Measurements from ENCODE around the gene TUBA8. TPM values are rescaled to one million over a fixed set of nuclear protein-coding genes. Genes with fewer than 3 reads are reported as not detected.
"Not testable (repeated sequence)": the region's sequence is repeated elsewhere in the genome, so short reads cannot be mapped to it uniquely, and the experiment has no call there.

Gene TUBA8
- polyA plus RNA-seq (2013, experiment 1 of 2; ENCODE audit: insufficient read length), result 0.79 TPM
- 1.6 TPM for polyA plus RNA-seq (2013, experiment 2 of 2; ENCODE audit: insufficient read length)

DNA sequence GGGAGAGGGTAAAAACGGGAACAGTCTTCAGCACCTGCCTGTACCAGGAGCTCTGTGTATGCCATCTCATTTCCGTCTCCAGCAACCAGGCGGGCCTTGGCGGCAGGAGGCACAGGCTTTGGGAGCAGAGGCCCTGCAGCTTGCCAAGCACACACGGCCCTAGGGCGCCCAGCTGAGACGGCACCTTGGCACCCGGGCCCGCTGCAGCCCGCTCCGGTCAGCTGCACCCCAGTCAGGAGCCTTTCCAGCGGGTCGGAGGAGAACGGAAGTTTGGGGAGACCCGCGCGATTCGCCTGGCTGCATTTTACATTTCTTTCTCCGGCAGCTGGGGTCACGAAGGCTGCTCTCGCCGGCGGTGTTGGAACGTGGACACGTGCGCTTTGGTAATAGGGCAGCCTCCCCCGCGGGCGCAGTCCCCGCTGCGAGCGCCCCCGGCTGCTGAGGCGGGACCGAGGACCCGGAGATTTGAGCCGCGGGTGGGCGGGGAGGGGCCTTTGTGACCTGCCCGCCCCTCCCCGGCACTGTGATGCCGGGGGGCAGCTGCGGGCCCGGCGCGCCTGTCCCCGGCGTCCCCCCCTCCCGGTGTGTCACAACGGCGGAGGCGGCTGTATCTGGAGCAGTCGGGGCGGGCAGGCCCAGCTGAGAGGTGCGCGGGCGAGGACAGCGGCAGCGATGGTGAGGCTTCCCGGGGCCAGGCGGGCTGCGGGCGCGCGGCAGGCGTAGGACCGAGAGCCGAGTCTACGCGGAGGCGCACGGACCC, at the start of gene TUBA8:
Gene TUBA8, plus strand, starts transcription at position 616 of the 760 bp plus-strand sequence. Its CDS starts 57 bp downstream, at position 673.
- peak; percentile 21 for DNase-seq

DNA sequence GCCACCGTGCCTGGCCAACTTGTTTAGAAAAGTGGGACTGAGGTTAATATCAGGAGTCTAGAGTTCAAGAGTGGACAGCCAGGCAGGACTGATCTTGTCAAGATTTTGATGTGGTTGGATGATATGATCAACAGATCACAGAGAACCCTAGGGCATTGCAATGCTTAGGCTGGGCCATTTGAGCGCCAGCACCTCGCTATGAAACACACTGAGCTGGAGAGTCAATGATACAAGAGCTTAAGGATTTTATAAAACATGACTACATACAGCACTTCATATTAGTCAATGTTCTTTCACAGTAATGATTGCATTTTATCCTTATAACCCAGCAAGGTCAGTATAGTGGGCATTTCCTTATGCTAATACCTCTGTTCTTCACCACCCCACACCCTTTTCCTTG, 48.2 kb upstream of the TUBA8 start:
- no peak for DNase-seq

DNA sequence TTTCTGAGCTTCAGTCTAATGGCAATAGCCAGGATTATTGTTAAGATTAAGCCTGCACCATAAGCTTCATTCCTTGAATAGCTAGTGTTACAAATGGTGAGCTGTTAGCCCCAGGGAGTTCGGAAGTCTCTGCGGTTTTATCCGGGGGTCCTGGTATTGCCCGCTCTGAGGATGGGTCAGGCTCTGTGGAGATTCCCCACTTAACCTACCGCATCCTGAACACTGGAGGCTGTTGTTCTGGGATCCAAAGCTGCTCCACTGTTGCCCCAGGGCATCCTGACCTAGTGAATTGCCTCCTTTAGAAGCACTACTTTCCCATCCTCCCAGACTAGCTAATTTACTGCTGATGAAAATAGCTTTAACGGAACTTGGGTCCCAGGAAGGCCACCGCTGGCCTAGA, 47.3 kb upstream of the TUBA8 start:
- peak; percentile 73 for DNase-seq

DNA sequence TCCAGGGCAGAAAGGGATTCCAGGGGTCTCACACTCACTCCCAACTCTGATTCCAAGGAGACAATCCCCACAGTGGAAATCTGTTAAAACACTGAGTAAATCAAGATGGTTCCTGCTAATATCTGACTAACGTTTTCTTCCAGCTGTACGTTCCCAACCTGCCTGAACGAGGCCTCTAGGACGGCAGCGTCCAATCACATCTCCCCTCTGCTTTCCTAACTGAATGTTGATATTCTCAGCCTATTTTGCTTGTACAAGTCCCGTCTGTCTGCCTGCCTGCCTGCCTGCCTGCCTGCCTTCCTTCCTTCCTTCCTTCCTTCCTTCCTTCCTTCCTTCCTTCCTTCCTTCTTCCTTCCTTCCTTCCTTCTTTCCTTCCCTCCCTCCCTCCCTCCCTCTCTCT, 46.9 kb upstream of the TUBA8 start:
- DNase-seq, result not testable (repeated sequence)

DNA sequence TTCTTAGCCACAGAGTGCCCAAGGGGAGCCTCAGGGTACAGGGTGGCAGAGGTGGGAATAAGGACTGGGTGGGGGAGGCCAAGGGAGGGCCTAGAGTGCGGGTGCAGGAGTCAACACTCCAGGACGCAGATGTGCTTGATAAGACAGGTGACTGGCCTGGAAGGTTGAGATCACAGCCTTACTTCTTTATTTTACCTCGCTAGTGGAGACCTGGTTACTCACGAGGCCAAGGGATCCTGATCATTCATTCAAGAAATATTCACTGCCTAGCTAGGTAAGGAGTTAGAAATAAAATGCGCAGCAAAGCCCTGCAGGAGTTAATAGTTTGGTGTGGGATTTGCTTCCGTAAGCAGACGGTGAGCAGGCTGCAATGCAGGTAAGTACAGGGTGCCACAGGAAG, 46.0 kb upstream of the TUBA8 start:
- DNase-seq, result no peak

DNA sequence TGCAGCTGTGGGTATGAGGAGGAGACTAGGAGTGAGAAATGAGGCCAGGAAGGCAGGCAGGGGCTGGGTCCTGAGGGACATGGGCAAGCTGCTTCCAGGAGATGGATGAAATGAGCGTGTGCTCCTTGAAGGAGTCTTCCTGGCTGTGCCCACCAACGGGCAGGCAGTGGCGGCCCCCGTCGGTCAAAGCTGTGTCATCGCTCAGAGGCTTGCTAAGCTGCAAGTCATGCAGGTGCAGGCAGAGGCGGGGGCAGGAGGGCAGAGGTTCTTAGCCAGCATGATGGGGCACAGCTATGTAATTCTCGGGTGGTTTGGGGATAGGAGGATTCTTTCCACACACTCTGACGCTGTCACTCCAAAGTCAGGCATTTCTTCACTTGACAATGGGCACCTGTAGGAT, 45.4 kb upstream of the TUBA8 start:
- no peak for DNase-seq

DNA sequence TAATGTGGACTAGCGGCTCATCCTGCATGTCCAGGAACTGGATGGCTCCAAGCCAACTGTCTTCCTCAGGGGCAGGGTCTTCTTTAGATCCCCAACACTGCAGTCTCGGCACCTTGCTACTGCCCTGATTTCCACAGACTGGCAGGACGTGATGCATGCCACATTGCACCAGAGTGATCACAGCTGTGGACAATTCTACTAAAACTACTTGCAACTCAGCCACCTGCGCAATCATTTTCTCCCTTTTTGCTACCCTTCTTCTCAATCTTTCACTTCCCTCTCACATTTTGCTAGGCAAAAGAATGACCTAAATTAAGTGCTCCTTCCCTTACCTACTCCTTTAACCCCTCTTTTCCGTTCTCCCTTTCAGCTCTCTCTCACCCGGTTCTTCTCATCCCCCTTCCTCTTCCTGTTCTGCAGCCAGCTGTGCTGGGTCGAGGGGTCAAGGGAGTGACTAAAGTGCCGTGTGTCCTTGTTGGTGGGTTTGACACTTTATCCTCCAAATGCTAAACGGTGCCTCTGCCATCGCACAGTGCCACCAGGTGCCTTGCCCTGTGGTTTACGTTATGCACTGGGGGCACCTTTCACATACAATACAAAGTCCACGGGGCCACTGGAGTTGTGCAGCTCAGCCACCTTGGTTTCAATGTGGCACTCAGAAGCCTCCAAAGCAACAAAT, 44.3 kb upstream of the TUBA8 start:
- no peak for DNase-seq

DNA sequence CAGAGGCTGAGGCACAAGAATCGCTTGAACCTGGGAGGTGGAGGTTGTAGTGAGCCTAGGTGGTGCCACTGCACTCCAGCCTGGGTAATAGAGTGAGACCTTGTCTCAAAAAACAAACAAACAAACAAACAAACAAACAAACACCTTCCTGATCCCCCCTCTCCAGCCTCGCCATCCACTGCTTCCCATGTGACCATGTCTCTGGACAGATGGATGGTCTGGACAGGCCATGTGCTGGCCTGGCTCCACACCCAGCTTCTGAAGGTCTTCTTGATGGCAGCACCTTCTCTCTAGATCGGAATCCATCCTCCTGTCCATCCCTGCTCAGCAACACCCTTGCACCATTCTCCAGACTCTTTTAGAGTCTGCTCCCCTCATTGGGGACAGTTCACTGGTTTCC, 43.5 kb upstream of the TUBA8 start:
- no peak for DNase-seq

DNA sequence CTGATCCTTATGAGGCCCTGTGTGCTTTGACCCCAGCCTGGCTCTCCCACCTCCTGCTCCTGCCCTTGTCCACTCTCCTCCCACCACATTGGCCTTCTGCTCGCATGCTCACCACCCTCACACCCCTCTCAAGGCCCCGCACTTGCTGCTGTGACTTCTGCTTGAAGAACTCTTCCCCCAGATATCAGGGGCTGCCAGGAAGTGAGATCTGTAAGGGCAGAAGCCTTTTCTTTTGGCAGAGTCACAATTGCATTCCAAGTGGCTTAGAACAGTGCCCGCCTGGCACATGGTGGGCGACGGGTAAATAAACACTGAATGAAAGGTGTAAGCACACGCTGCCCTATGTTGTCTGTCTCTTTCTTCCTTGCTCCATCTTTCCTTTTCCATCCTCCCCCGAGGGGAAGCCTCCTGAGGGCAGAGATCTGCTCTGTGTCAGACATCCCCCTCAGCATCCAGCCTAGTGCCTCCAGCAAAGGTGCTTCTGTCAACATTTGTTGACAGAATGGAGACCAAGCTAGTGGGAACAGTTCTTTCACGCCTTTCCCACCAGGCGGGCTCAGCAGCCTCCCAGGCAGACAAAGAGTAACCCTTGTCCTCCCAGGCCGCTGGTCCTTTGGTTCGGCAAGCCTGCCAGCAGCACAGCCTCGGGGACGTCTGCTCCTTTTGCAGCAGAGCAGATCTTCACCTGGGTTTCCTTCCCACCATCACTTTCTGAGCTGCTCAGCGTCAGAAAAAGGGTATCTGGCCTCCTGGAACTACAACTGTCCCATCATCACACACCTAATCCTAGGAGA, 42.9 kb upstream of the TUBA8 start:
- peak; percentile 42 for DNase-seq

DNA sequence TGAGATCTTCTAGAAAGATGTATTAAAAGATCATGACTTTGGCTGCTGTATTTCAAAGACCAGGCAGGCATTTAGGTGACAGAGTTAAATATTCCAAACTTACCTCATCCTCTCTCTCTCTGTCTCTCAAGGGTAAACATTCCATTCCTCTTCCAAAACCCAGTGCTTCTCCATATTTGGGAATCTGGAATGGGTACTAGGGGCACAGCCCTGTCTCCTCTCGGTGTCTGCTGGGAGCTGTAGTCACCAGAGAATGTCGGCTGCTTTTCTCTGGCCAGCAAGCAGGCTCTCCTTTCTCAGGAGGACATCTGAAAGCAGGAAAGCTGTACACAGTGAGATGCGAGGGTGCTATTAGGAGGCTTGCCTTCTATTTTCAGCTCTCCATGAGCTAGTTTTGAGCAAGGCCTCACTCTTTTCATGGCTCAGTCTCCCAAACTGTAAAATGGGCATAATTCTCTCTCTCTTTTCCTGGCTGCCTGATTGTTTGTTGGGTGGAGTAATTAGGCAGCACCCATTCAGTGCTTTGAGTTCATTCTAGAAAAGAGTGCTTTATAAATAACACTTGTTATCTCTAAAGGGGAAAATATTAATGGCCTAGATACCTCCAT, 42.1 kb upstream of the TUBA8 start:
- peak; percentile 97 for DNase-seq

DNA sequence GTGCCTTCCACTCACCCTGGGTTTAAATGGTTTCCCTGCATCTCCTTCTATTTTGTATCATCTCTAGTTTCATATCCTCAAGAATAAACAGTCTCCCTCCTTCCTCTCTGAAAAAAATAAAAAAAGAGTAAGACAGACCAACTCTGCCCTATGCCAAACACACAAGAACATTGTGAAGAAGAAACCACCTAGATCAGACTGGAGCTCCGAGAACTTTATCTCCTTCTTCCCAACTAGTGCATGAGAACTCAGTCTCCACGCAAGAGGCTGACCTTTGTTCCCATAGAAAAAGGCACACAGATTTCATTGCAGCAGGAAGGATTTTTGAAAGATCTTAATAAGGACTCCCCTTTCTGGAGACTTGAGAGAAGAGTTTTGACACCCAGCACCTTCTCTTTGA, 41.6 kb upstream of the TUBA8 start:
- peak; percentile 10 for DNase-seq

DNA sequence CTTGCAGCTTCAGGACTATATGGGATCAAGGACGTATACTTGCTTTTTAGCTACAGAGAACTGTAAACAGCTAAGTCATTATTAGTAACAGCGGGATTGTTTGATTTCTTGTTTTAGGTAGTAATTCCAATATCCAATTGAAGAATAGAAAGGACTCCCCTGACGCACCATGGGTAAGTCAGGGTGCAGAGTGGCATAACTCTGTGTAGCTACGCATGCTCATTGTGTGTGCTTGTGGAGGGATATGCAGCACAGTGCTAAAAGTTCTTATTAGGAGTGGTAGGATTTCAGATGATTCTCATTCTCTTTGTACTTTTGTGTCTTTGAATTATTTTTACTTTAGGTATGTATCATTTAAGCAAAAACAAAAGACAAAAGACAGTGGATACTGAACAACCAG, 40.6 kb upstream of the TUBA8 start:
- no peak for DNase-seq

DNA sequence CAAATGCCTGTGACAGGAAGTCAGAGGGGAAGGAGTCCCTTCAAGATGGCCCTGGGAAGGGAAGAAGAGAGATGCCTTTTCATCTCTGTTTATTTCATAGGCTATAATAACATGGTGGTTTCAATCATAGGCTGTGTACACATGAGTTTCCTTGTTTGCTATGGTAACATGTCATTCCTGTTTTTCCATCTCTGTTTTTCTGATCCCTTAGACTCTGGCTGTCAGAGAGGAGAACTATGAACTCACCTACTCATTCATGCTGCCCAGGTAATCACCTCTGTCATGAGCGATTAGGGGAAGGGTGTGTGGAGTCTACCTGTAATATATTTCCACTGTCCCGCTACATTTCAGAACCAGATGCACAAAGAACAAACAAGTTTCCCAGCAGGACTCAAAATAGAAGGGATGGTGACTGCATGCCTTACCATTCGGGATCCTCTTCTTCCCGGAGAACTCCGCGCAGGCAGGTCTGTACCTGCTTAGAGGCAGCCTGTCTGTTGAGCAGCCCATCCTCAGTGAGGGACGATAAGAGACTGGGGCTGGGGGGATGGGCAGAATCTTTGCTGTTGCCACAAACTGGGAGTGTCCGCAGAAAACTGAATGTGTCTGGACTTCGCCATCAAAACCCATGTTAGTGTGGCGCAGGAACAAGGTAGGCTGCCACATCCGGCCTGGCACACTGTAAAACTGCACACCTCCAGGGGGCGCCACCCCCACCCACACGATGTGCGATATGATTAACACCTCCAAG, 39.9 kb upstream of the TUBA8 start:
- DNase-seq, result no peak

DNA sequence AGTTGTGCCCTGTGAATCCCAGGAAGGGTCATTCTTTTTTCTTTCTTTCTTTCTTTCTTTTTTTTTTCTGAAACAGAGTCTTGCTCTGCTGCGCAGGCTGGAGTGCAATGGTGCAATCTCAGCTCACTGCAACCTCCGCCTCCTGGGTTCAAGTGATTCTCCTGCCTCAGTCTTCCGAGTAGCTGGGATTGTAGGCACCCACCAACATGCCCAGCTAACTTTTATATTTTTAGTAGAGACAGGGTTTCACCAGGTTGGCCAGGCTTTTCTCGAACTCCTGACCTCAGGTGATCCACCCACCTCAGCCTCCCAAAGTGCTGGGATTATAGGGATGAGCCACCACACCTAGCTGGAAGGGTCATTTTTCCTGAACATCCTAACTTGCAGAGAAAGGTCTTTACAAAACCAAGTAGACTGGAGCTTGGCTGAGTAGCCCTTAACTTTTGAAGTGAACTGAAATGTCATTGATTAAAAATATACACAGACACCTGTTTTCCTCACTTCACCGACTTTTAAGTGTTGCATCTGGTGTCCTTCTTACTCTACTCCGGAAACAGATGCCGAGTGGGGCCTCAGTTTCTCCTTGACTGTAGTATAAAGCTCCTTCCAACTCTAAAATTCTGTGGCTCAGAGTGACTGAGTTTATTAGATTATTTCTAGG, 39.2 kb upstream of the TUBA8 start:
- DNase-seq, result not testable (repeated sequence)

DNA sequence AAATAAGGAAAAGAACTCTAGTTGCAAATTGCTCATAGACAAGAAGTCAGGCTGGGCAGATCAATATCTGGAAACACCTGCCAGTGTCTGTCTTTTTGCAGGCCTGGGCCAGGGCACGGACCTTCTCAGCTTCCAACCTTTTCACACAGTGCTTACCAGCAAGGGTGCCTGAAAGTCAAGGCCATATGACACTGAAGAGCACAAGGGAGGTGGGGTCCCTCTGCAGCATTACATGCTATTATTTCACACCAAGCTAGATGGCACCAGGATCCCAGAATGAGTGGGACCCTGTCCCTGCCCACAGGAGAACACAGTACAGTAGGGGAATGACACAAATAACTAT, 38.7 kb upstream of the TUBA8 start:
- DNase-seq, result no peak

DNA sequence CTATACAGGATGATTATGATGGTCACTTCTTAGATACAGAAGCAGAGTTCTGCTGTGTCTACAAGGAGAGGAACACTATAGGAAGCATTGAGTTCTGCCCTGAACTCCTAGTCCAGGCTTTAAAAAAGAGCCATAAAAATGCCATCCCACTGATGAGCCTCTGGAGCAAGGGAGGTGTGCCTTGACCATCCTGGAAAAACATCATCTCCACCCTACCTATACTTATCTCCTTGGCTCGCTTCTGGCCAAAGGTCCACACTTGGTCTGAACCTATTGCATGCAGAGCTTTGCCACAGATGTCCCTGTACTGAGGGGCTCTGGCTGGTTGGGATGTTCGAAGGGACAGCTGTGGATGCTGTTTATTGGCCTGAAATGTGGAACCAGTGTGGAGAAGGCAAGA, 37.1 kb upstream of the TUBA8 start:
- DNase-seq, result no peak

DNA sequence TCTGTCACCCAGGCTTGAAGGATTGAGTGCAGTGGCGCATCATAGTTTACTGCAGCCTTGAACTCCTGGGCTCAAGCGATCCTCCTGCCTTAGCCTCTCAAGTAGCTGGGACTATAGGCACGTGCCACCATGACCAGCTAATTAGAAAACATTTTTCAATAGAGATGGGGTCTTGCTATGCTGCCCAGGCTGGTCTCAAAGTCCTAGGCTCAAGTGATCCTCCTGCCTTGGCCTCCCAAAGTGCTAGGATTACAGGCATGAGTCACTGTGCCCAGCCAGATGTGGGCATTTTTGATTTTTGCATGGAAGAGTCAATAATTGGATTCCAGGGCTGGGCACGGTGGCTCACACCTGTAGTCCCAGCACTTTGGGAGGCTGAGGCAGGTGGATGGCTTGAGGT, 36.7 kb upstream of the TUBA8 start:
- DNase-seq, result not testable (repeated sequence)

DNA sequence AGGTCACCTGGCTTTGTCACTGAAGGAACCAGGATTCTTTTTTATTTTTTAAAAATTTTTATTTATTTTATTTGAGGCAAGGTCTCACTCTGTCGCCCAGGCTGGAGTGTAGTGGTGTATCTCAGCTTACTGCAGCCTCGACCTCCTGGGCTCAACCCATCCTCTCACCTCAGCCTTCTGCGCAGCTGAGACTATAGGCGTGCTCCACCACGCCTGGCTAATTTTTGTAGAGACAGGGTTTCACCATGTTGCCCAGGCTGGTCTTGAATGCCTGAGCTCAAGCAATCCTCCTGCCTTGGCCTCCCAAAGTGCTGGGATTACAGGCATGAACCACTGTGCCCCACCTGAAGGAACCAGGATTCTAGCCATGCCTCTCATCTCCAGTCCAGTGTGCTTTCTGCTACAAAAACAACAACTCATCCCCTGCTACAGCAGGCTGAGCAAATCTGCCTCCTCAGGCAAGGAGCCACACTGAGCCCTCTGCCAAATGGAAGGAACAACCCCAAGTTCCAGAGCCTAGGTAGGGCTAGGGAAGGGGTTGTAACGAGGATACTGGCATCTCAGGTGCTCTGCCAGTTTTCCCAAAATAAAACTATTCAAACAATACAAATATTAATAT, 35.4 kb upstream of the TUBA8 start:
- DNase-seq, result no peak

DNA sequence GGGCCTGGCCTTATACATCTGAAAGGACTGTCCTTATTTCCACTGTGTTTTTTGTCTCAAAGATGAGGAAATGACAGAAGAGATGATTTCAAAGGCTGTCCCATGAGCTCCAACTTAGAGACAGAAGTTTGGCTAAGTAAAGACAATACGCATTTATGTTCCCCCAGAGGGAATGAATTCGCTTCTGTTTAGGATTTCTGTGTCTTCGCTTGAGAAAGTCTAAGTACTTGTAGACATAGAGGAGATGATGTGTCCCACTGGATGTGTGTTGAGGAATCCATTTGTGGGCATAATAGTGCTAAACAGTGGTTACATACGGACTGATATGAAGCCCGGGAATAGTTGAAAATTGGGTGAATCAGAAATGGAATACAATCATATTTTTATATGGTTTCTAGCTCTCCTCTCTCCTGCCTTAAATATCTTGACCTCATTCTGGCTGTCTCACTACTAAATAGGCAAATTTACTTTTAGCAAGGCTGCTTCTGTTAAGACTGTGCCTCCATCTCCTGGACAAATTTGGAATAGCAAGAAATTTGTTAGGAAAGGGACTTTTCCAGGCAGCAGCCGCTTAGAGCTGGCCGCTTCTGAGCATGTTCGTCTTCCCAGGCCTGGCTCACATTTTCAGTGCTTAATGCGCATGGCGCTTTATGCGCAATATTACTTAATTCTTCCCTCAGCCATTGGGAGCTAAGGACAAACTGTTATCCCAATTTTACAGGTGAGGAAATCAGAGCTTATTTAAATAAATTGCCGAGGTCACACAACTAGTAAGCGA, 34.7 kb upstream of the TUBA8 start:
- peak; percentile 88 for DNase-seq

DNA sequence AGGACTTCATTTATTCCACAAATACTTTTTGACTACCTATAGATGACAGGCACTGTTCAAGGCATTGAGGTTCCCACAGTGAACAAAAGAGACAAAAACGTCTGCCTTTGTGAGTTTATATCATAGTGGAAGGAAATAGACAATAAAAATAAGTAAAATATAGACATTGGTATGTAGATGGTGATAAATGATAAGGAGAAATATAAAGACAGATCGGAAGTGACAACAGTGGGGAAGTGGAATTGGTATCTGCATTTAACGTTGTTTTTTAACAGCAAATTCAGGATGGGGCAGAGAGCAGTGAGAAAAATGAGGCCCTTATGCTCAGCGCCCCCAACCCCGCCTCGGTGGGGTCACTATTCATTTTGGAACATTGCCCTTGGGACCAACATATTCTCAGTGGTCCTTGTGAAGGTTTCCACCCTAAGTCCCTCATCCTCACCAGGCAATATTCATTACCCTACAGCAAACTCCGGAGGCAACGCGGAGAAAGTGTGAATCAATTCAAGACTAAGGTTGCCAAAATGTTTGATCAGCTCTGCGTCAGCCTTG, 33.4 kb upstream of the TUBA8 start:
- DNase-seq, result no peak
